Smooth muscle cell (in vitro differentiated cells): ENCODE measurements around the gene STAM. TPM values are rescaled to one million over a fixed set of nuclear protein-coding genes. Genes with fewer than 3 reads are reported as not detected.

Experiments
- DNase-seq: peaks from one replicate; lab custom pipeline; 2025; ENCODE audit not compliant: unreplicated experiment; lab: John Stamatoyannopoulos, UW
- H2AFZ ChIP-seq: fragments of 200-600 bp; sonication (generic); 2 replicates; pipeline ENCODE4 v1.6.0; 2016; ENCODE audit warnings: antibody characterized with exemption, low read depth, mild to moderate bottlenecking
- H3F3A ChIP-seq: fragments of 200-600 bp; sonication (generic); 2 replicates; pipeline ENCODE4 v1.6.0; 2017; ENCODE audit warnings: antibody characterized with exemption, low read depth
- H3K27ac ChIP-seq: fragments of 200-600 bp; sonication (generic); 2 replicates; pipeline ENCODE4 v1.5.1; 2016; ENCODE audit warnings: low read depth, mild to moderate bottlenecking
- H3K27me3 ChIP-seq: fragments of 200-600 bp; sonication (generic); 2 replicates; pipeline ENCODE4 v1.6.1; 2016; ENCODE audit warnings: low read depth, mild to moderate bottlenecking
- H3K36me3 ChIP-seq: fragments of 200-600 bp; sonication (generic); 2 replicates; pipeline ENCODE4 v1.5.1; 2016; ENCODE audit warnings: low read depth
- H3K4me1 ChIP-seq: fragments of 200-600 bp; sonication (generic); 2 replicates; pipeline ENCODE4 v1.5.1; 2016; ENCODE audit warnings: low read depth
- H3K4me2 ChIP-seq: fragments of 200-600 bp; sonication (generic); 2 replicates; pipeline ENCODE4 v1.6.0; 2016; ENCODE audit warnings: mild to moderate bottlenecking
- H3K4me3 ChIP-seq: fragments of 200-600 bp; sonication (generic); 2 replicates; pipeline ENCODE4 v1.5.1; 2016; ENCODE audit warnings: mild to moderate bottlenecking
- H3K79me2 ChIP-seq: fragments of 200-600 bp; sonication (generic); 2 replicates; pipeline ENCODE4 v1.6.0; 2016; ENCODE audit warnings: low read depth, mild to moderate bottlenecking
- H3K9ac ChIP-seq: fragments of 200-600 bp; sonication (generic); 2 replicates; pipeline ENCODE4 v1.6.0; 2016; ENCODE audit warnings: low read depth
- H3K9me3 ChIP-seq: fragments of 200-600 bp; sonication (generic); replicated peaks from 2 replicates; pipeline ENCODE4 v1.5.1; 2016; ENCODE audit warnings: low read depth
- H4K20me1 ChIP-seq: fragments of 200-600 bp; sonication (generic); 2 replicates; pipeline ENCODE4 v1.6.0; 2016; ENCODE audit warnings: low read depth
- CTCF ChIP-seq: fragments of 200-600 bp; sonication (generic); IDR thresholded peaks from 2 replicates; pipeline ENCODE4 v1.5.1; 2017; ENCODE audit warnings: borderline replicate concordance, mild to moderate bottlenecking, antibody characterized with exemption; ENCODE audit not compliant: insufficient read depth, poor library complexity, severe bottlenecking
- WGBS: methylation state at CpG from one replicate; pipeline ENCODE4 v1.1.7; 2016; ENCODE audit warnings: low lambda C conversion rate; 5-methylcytosine and 5-hydroxymethylcytosine counted together
- polyA plus RNA-seq: library from polyadenylated mRNA; unstranded; fragments of >200 nt; fragmentation: Nextera tagmentation; extraction: Ambion mirVana; gene quantifications from 2 replicates; pipeline ENCODE4 v1.2.1, GENCODE V29; 2016
- total RNA-seq: library from RNA; depleted of rRNA; stranded (reverse); fragments of >200 nt; gene quantifications from 2 replicates; pipeline ENCODE4 v1.2.3, GENCODE V29; 2014

The STAM gene
- total and polyA plus RNA-seq, 2 experiments from 2014 or later = 16.0 to 30.2 TPM

- H3K79me2 ChIP-seq = no peaks in the 10 kb centered on the region
- WGBS = 64% methylated on average over 12 of the region's 12 CpGs
- H3F3A ChIP-seq = no peaks in the 10 kb centered on the region
- no peaks in the 10 kb centered on the region for H3K36me3 ChIP-seq
- H3K4me2 ChIP-seq = no peak overlapping the region
- no peaks in the 10 kb centered on the region for H3K9me3 ChIP-seq
- H3K4me3 ChIP-seq = no peak overlapping the region
- H3K9ac ChIP-seq = no peak overlapping the region
- no peaks in the 10 kb centered on the region for H4K20me1 ChIP-seq
- H2AFZ ChIP-seq = no peak overlapping the region
- H3K27ac ChIP-seq = no peak overlapping the region
- no peaks in the 10 kb centered on the region for H3K27me3 ChIP-seq
- H3K4me1 ChIP-seq = no peaks in the 10 kb centered on the region
- peak; percentile 71 for TF ChIP-seq CTCF
- DNase-seq = no peak
Measured at GRCh38 chr10:17737027-17737965, 93.3 kb downstream of the STAM start.

DNA sequence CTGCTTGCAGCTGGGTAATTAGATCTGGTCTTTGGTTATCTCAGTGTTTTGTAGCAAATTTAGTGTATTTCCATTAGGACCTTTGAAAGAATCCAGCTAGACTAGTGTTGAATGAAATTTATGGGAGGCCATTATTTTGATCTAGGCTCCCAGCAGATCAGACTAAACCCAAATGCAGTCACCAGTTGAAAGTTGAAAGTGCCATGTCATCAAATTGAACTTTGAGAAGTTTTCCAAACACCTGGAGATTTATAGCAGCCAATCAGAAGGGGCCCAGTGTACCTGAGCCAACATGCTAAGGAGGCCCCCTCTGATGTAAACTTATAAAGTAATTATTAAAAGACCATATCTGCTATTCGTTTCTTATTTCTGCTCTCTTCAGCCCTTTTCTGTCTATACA, 96.7 kb downstream of the STAM start:
- Histone ChIP-seq H3K27me3 (no peaks in the 10 kb centered on the region), H3K4me3 (no peak overlapping the region), H3K4me1 (no peaks in the 10 kb centered on the region), H3K9me3 (no peaks in the 10 kb centered on the region), H2AFZ (no peak overlapping the region), H3K9ac (no peak overlapping the region), H3F3A (no peaks in the 10 kb centered on the region), H3K79me2 (no peaks in the 10 kb centered on the region), H3K27ac (no peak overlapping the region), H4K20me1 (no peaks in the 10 kb centered on the region), H3K36me3 (no peaks in the 10 kb centered on the region), H3K4me2 (no peak overlapping the region)
- DNase-seq = no peak
- no peak for TF ChIP-seq CTCF
- 82% methylated on average over 1 of the region's 1 CpG for WGBS

- 29% methylated on average over 14 of the region's 14 CpGs for WGBS
- no peaks in the 10 kb centered on the region for H3K79me2 ChIP-seq
- TF ChIP-seq CTCF = peak; percentile 83
Measured at GRCh38 chr10:17742918-17743317, 99.0 kb downstream of the STAM start.

More at GRCh38 chr10:17742918-17743317, 99.0 kb downstream of the STAM start:
- Histone ChIP-seq H3F3A (no peaks in the 10 kb centered on the region), H3K27ac (no peak overlapping the region), H3K4me1 (no peaks in the 10 kb centered on the region), H4K20me1 (no peaks in the 10 kb centered on the region), H2AFZ (no peak overlapping the region), H3K27me3 (no peaks in the 10 kb centered on the region), H3K4me2 (peak overlapping the region; percentile 70), H3K4me3 (peak overlapping the region; percentile 17), H3K9ac (no peak overlapping the region), H3K36me3 (no peaks in the 10 kb centered on the region), H3K9me3 (no peaks in the 10 kb centered on the region)
- peak; percentile 18 for DNase-seq
